ENCODE measurements around the gene SEC24C. TPM values are rescaled to one million over a fixed set of nuclear protein-coding genes. Genes with fewer than 3 reads are reported as not detected.
"Not testable (repeated sequence)": the region's sequence is repeated elsewhere in the genome, so short reads cannot be mapped to it uniquely, and the experiment has no call there.

SEC24C gene
- total RNA-seq, 1 donor from 2014 or later = 87.5 TPM

DNA sequence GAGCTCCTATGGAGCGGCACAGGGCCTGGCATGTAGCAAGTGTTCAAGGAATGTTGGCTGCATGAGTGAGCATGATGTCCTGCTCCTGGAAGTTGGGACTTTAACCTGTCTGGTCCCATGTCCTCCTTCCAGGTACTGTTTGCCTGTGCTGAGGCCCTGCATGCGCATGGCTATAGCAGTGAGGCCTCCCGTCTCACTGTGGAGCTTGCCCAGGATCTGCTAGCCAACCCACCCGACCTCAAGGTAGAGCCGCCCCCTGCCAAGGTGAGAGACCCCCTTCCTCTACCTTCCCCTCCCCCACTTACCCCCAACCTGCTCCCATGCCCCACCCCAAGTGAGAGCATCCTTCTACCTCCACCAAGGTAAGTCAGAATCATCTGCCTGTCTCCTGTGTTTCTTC, 49.3 kb downstream of the SEC24C start:
- no peak for DNase-seq (ENCODE audit: low spot score)

DNA sequence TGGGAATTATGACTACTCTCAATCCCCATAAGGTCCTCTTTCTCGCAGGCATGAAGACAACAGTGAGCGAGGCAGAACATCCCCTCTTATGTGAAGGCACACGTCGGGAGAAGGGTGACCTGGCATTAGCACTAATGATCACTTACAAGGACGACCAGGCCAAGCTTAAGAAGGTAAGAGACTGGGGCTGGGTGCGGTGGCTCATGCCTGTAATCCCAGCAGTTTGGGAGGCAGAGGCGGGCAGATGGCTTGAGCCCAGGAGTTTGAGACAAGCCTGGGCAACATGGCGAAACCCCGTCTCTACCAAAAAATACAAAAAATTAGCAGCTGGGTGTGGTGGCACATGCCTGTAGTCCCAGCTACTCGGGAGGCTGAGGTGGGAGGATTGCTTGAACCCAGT, 51.3 kb downstream of the SEC24C start:
- DNase-seq (ENCODE audit: low spot score) = not testable (repeated sequence)

DNA sequence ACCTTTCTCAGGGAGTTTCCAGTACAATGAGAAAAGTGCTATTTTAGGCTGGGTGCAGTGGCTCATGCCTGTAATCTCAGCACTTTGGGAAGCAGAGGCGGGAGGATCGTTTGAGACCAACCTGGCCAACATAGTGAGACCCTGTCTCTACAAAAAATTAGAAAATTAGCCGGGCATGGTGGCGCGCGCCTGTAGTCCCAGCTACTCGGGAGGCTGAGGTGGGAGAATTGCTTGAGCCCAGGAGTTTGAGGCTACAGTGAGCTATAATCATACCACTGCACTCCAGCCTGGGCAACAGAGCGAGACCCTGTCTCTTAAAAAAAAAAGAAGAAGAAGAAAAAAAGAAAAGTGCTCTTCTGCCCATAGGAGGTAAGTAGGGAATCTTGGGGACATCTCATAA, 51.9 kb downstream of the SEC24C start:
- not testable (repeated sequence) for DNase-seq (ENCODE audit: low spot score)

DNA sequence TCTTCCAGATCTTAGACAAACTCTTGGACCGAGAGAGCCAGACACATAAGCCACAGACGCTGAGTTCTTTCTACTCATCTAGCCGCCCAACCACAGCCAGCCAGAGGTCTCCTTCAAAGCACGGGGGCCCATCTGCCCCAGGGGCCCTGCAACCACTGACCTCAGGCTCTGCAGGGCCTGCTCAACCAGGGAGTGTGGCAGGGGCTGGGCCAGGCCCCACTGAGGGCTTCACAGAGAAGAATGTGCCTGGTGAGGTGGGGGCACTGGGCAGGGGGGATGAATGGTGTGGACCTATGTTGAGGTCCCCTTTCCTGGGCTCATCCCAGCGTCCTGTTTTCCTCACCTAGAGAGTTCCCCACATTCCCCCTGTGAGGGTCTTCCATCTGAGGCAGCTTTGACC, 52.6 kb downstream of the SEC24C start:
- DNase-seq (ENCODE audit: low spot score) = no peak

- DNase-seq (ENCODE audit: low spot score) = no peak
Measured at GRCh38 chr10:73797324-73798025, 53.3 kb downstream of the SEC24C start.

- no peak for DNase-seq (ENCODE audit: low spot score)
Measured at GRCh38 chr10:73798087-73798486, 53.9 kb downstream of the SEC24C start.

- no peak for DNase-seq (ENCODE audit: low spot score)
Measured at GRCh38 chr10:73798927-73799560, 54.9 kb downstream of the SEC24C start.

- no peak for DNase-seq (ENCODE audit: low spot score)
Measured at GRCh38 chr10:73799899-73800559, 55.9 kb downstream of the SEC24C start.

DNA sequence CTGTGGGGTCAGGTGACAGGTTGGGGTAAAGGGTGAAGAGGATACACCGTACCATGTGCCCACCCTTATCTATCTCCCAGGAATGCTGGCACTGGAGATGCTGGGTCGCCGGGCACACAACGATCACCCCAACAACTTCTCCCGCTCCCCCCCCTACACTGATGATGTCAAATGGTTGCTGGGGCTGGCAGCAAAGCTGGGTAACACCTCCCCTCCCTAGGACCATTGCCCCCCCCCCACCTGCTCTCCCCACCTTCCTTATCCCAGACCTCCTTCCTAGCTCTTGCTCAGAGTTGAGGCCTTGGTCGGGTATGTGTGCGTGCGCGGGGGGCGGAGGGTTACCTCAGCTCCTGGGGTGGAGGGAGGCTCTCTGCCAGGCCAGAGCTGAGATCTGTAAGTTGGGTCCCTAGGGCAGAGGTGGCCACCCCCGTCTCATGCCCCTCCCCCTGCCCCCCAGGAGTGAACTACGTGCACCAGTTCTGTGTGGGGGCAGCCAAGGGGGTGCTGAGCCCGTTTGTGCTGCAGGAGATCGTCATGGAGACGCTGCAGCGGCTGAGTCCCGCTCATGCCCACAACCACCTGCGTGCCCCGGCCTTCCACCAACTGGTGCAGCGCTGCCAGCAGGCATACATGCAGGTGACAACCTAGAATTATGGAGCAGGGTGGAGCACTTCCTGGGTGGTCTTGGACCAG, 56.5 kb downstream of the SEC24C start:
- no peak for DNase-seq (ENCODE audit: low spot score)

- no peak for DNase-seq (ENCODE audit: low spot score)
Measured at GRCh38 chr10:73801253-73801590, 57.0 kb downstream of the SEC24C start.

GRCh38 chr10:73802276-73802991, 58.3 kb downstream of the SEC24C start:
- DNase-seq (ENCODE audit: low spot score) = no peak

DNA sequence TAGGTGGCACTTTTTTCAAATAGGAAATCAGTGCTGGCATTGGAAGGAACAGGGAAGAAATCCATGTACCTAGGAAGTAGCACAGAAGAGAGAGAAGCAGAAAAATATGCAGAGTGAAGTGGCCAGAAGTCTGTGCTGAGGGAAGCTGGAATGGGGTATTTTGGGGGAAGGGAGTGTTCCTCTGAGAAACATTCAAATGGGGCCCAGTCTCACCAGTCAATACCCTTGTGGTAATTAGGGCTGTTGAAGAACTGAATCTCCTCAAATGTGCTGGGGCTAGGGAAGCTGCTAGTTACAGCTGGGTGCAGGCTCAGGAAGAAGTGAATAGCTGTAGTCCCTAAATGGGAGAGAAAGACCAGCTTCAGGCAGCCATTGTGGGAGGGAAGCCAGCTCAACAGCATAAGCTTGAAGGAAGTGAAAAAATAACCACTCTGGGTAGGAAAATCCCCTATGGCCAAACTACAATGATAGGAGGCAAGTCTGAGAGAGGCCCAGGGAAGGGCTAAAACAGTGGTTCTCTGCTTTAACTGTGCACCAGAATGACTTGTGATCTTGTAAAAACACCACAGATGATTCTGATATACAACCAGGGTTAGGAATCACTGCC, 59.6 kb downstream of the SEC24C start:
- no peak for DNase-seq (ENCODE audit: low spot score)

GRCh38 chr10:73806176-73806950, 62.2 kb downstream of the SEC24C start:
- no peak for DNase-seq (ENCODE audit: low spot score)

GRCh38 chr10:73807471-73807870, 63.3 kb downstream of the SEC24C start:
- no peak for DNase-seq (ENCODE audit: low spot score)

DNA sequence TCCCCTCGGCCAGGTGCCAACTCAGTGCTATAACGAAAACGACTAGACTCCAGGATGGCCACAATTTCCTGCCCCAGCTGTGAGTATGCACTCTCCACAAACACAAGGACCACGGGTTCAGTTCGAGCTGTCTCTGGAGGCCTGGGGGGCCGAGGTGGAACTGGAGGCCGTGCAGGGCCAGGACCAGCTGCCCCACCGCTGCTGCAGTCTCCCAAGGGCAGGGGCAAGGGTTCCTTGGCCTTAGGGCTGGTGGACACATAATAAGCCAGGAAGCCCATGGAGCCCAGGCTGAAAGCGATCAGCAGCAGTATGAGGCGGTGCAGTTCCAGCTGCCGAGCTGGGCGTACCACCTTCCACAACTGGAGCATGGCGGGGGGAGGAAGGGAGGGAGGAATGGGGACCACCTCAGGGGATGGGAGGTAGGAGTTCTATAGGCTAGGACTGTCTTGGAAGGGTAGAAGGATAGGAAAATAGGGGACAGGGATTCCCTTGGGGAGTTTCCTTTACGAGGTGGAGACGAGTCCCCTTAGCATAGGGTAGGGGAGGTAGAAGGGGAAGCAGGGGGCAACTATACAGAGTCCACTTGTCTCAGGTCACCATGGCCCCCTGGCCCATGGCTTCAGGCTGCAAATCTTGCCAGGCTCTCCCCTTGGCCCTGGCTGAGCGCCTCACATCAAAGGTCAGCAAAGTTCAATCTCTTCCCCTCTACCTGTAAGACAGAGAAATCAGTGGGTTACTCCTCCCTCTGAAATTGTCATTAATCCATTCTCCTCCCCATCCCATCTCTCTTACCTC, 64.0 kb downstream of the SEC24C start:
- no peak for DNase-seq (ENCODE audit: low spot score)

GRCh38 chr10:73809061-73809818, 65.1 kb downstream of the SEC24C start:
- no peak for DNase-seq (ENCODE audit: low spot score)

DNA sequence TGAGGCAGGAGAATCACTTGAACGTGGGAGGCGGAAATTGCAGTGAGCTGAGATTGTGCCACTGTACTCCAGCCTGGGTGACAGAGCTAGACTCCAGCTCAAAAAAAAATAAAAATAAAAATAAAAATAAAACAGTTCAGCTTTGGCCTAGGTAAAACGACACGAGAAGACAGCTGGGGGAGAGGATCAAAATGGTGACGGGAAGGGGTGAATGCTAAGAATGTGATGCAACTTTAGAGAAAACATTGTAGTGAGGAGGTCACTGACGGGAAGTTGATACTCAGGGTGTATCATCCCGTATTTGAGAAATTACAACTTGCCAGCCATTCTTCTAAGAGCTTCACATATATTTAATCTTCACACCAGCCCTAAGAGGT, 66.2 kb downstream of the SEC24C start:
- no peak for DNase-seq (ENCODE audit: low spot score)

GRCh38 chr10:73810735-73811465, 66.7 kb downstream of the SEC24C start:
- DNase-seq (ENCODE audit: low spot score) = no peak

Measured in ureter (tissue), 1 donor.